GM18951 (cell line): Measurements from ENCODE around the gene FNIP2.

ENCODE experiments used
- POLR2A ChIP-seq: IDR thresholded peaks from 4 replicates; pipeline ENCODE4 v1.6.1; 2011; ENCODE audit warnings: mild to moderate bottlenecking; ENCODE audit not compliant: insufficient read length, insufficient read depth; ENCODE audit errors: extremely low read depth
- in situ Hi-C: fragments of 300-500 bp; cut with MboI; formaldehyde crosslinking; loops from one replicate; pipeline ENCODE4 v1.12.0; 2022; ENCODE audit warnings: low sequenced_read_pairs, mixed read lengths, inconsistent platforms; ENCODE audit not compliant: unreplicated experiment

The FNIP2 gene

GRCh38 chr4:158775091-158775651, 6.3 kb downstream of the FNIP2 start:
- no peak for TF ChIP-seq POLR2A
- in situ Hi-C loops: no loop called here

DNA sequence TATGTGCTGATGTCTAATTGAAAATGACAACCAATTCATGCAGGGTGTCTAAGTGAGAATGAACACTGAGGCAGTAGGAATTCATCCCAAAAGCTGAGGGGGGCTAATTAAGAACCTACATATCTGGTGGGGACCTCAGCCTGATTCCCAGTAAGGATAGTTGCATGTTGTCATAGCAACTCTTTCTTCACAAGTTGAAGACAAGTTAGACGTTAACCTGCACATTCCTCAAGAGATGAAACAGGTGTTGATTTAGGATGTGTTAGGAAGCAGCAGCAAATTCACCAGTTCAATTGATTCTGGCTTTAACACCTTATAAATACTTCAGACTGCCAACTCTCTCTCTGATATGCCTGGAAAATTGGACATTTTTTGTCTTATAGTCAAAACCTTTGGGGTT, 7.3 kb downstream of the FNIP2 start:
- in situ Hi-C loops: no loop called here

DNA sequence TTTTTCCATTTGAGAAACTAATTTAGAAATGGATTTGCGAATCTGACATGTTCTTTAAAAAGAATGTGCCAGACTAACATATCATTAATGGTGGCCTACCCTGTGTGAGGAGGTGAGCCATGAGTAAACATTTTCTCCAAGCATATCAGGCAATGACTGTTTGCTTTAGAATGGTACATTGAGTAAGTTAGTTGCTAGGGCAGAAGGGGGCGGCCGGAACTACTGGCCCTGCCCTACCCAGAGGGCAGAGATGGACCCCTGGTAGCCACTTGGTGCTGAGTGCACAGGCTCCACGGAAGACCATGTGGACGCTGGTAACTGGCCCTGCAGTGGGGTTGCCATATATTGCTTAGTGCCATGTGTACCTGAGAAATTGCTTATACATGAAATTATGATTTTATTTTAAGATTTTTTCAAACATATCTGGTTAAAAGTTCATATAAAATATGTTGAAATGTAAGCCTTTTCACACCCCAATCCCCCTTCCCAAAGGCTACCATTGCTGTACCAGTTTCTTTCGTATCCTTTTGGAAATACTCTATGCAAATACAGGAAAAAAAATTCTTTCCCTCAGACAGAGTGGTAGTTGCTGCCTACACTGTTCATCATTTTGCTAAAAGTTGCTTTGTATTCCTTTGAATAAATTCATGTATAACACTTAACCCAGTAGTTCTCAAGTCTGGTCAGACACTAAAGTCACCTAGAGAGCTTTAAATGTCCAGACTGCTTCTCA, 8.8 kb downstream of the FNIP2 start:
- TF ChIP-seq POLR2A: no peak
- in situ Hi-C loops: no loop called here

More for the DNA sequence above, 7.3 kb downstream of the FNIP2 start:
- TF ChIP-seq POLR2A: no peak

DNA sequence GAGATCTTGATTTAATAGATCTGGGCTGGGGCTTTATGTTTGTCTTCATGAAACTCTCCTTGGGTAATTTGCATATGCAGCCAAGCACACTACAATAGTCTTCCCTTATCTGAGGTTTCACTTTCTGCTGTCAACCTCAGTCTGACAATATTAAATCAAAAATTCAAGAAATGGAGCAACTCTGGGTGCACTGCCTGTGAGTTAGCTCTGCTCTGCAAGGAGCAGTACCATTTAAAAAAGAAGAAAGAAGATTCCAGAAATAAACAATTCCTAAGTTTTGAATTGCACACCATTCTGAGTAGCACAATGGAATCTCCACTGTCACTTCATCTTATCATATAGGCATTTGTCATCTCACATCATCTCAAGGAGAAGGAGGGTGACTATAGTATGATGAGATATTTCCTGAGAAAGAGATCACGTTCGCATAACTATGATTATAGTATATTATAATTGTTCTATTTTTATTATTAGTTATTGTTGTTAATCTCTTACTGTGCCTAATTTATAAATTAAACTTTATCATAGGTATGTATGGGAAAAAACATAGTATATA, 9.4 kb downstream of the FNIP2 start:
- TF ChIP-seq POLR2A: no peak
- in situ Hi-C loops: no loop called here

GRCh38 chr4:158778712-158779111, 9.9 kb downstream of the FNIP2 start:
- in situ Hi-C loops: no loop called here
- TF ChIP-seq POLR2A: no peak

DNA sequence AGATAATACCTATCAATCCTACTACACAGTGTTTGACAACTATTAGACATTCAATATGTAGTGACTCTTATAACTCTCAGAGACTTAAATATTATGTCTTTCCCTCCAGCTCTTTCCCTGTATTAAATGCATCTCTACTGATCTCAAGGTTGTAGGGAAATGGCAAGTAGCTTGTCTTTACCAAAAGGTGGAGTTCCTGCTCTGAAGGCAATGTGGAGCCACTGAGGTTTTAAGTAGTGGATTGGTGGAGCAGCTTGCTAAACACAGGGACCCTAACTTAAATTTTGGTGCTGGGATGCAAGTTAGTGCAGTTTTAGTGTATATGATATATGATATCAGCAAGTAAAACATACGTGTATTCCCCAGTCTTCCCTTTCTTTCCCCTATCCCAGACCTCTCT, 13.1 kb downstream of the FNIP2 start:
- TF ChIP-seq POLR2A: no peak
- in situ Hi-C loops: no loop called here

- in situ Hi-C loops: no loop called here
- TF ChIP-seq POLR2A: no peak
Observed at GRCh38 chr4:158782551-158783360, 13.9 kb downstream of the FNIP2 start.

GRCh38 chr4:158783785-158784184, 15.0 kb downstream of the FNIP2 start:
- TF ChIP-seq POLR2A: no peak
- in situ Hi-C loops: no loop called here

- no peak for TF ChIP-seq POLR2A
- in situ Hi-C loops: no loop called here
Observed at GRCh38 chr4:158785718-158786117, 16.9 kb downstream of the FNIP2 start.

DNA sequence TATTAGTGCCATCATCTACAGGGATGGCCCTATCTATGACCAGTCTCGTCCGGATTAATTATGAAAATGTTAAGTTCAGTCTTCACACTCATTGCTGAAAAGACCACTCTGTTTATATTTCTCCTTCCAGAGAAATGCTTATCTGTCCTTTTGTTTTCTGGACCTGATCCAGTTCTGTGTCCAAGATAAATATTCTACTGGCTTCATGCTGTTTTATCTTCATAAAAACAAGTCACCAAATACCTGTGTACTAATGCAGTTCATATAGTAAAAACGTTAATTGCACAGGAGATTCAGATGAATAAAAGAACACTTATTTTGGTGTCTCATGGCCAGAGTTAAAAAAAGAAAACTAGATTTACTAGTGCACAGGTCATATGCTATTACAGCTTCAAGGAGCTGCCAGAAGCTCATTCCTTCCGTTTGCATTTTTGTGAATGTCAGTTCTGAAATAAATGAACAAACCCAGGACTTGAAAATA, 17.3 kb downstream of the FNIP2 start:
- no peak for TF ChIP-seq POLR2A
- in situ Hi-C loops: no loop called here

GRCh38 chr4:158786955-158787354, 18.1 kb downstream of the FNIP2 start:
- in situ Hi-C loops: no loop called here
- no peak for TF ChIP-seq POLR2A

DNA sequence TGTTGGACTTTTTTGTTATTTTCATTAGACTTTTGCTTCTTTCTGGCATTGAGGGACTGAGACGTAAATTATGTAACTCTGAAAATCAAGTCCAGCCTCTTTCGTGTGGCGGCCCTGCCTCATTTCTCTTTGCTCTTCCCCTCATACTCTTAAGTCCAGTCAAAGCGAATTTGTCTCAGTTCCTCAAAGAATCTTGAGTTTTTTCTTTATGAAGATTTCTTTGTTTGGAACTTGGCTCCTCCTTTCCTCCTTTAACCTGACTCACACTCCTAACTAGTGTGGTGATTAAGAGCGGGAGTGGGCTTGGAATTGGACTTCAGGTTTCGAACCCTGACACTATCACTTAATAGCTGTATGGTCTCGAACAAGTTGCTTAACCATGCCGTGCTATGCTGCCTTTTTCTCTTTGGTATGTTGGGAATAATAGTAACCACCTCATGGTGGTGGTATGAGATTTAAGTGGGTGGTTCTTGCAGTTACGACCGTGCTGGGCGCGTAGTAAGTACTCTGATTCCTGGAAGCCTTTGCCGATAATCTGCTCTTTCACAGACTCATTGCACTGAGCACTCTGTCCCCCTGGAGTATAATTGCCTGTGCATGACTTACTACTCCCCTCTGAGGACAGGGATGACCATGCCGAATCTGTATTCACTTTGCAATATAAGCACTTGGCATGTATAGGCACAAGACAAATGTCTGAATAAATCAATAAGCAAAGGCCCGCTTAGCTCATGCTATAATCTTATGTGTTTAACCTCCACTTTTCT, 19.1 kb downstream of the FNIP2 start:
- in situ Hi-C loops: no loop called here
- TF ChIP-seq POLR2A: no peak

DNA sequence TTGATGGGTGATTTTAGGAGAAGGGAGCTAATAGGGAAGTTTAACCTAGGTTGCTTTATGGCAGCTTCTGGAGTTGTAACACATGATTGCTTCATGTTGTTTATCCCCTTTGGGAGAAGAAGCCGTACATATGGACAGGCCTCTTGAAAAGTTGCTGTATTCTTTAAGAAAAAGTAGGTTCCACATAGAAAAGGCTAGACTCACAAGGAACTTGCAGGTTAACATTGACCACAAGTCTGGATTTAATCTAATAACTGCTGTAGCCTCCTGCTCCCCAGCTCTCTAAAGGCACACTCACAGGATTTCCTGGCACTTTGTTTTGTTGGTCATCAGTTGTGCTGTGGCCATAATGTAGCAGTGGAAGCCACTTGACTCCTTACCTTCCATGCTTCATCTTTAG, 19.7 kb downstream of the FNIP2 start:
- in situ Hi-C loops: no loop called here
- TF ChIP-seq POLR2A: no peak
